ENCODE data around the gene FAM13C.

FAM13C gene

GRCh38 chr10:59319854-59320253 is 42.5 kb downstream of the FAM13C start:
- DNase-seq (ENCODE audit: low read depth in 4 of 4, low spot score in 1 of 4), result no peak

DNA sequence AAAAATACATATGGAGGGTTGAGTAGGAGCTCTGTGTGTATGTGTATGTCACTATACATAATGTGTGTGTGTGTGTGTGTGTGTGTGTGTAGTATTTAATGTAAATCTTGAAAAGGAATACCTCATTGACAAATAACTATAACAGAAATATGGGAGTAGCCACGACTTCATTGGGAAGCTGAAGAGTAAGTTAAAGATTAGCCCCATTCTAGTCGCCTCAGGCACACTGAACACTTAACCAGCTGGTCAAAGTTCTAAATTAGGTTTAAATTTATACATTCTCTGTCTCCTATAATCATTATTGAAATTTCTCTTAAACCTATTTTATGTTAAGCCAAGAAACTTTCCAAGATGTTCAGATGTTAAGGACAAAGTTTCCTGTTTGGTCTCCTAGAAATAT is 45.3 kb downstream of the FAM13C start:
- DNase-seq (ENCODE audit: low read depth in 4 of 4, low spot score in 1 of 4), result no peak

DNA sequence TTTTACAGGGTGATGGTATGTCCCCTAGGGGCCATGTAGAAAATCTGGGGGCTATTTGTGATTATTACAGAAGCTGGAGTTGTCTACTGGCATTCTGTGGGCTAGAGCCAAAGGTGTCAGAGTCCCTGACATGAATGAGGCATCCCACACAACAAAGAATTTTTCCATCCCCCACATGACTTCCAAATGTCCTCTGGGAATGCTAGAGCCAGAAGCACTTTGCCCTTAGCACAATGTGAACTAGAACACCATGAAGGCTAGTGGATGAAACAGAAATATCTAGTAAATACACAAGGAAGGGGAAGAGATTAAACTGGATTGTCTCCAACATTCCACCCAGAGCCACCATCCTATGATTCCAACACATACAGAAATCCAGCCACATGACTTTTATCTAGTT is 46.9 kb downstream of the FAM13C start:
- DNase-seq (ENCODE audit: low read depth in 4 of 4, low spot score in 1 of 4), result no peak

DNA sequence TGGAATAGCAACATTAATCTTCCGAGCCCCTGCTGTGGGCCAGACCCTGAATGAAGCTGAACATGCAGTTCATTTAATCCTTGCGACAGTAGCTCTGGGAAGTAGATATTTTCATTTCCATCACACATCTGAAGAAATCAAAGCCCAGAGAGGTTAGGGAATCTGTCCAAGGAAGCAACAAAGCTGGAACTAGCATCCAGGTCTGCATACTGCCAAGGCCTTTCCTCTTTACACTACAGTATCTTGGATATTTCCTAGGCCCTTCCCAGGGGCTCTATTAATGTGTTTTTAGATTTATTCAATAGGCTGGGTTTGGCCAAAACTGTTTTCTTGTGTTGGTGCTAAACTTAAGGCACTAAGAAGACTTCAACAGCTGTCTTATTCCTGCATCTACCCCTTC is 48.1 kb downstream of the FAM13C start:
- DNase-seq (ENCODE audit: low read depth in 4 of 4, low spot score in 1 of 4), result no peak

GRCh38 chr10:59312247-59312646 is 50.1 kb downstream of the FAM13C start:
- no peak for DNase-seq (ENCODE audit: low read depth in 4 of 4, low spot score in 1 of 4)

DNA sequence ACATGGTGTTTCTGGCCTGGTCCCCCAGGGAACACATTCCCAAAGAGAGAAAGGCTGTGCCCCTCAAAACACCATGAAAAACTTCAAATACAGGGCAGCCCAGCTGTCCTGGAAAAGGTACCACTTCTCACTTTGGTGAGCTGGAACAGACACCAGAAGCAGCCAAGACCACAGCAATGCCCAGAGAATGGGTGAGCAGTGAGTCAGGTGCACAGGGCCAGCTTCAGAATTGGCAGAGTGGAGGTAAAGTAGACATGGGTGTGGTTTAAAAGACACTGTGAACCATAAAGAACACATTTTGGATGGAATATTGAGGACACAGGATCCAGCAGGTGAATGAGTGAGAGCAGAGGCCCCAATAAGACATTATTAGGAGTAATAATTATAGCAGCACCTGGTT is 51.3 kb downstream of the FAM13C start:
- no peak for DNase-seq (ENCODE audit: low read depth in 4 of 4, low spot score in 1 of 4)

- DNase-seq (ENCODE audit: low read depth in 4 of 4, low spot score in 1 of 4), result no peak
Observed at GRCh38 chr10:59310324-59310914, 51.9 kb downstream of the FAM13C start.

DNA sequence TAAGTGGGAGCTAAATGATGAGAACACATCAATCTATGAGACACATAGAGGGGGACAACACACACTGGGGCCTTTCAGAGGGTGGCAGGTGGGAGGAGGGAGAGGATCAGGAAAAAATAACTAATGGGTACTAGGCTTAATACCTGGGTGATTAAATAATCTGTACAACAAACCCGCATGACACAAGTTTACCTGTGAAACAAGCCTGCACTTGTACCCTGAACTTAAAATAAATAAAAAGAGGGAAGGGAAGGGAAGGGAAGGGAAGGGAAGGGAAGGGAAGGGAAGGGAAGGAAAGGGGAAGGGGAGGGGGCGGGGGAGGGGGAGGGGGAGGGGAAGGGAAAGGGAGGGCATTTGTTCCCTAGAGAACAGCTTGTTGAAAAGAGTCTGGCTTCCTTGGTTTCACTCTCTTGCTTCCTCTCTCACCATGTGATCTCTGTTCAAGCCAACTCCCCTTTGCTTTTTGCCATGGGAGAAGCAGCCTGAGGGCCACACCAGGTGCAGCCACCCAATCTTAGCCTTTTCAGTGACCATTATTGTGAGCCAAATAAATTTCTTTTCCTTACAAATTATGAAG is 57.7 kb downstream of the FAM13C start:
- no peak for DNase-seq (ENCODE audit: low read depth in 4 of 4, low spot score in 1 of 4)

DNA sequence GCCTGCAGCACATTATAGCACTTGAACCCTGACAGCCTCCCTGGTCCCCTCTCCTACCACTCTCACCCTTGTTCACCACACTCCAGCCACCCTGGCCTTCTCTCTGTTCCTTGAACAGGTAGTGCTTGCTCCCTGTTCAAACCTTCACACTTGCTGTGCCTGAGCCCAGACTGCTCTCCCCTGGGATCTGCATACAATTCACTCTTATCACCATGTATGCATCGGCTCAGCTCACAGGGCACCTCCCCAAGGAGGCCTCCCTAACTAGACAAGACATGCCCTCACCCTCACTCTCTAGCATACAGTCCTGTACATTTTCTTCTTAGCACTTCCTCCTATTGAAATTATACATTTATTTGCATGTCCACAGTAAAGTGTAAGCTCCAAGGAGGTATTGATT is 59.3 kb downstream of the FAM13C start:
- DNase-seq (ENCODE audit: low read depth in 4 of 4, low spot score in 1 of 4), result no peak

GRCh38 chr10:59302381-59302780 is 60.0 kb downstream of the FAM13C start:
- no peak for DNase-seq (ENCODE audit: low read depth in 4 of 4, low spot score in 1 of 4)

GRCh38 chr10:59301067-59301754 is 61.1 kb downstream of the FAM13C start:
- DNase-seq (ENCODE audit: low read depth in 4 of 4, low spot score in 1 of 4), result no peak

DNA sequence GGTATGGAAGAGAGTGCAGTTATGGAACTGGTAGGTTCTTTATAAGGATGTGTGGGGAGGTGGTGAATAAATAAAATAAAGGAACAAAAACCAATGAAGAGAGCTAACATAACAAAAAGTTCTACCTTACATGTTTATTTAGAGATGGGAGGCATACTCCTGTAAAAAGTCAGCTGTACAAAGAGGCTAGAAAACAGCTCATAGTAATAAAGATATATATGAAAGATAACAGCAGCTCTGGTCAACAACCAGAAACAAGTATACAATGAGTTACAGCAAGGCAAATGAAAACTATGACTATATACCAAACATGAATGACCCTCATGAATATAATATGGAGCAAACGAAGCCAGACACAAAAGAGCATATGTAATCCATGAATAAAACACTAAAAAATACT is 62.0 kb downstream of the FAM13C start:
- no peak for DNase-seq (ENCODE audit: low read depth in 4 of 4, low spot score in 1 of 4)

- DNase-seq (ENCODE audit: low read depth in 4 of 4, low spot score in 1 of 4), result no peak
Observed at GRCh38 chr10:59299933-59300332, 62.4 kb downstream of the FAM13C start.

- DNase-seq (ENCODE audit: low read depth in 4 of 4, low spot score in 1 of 4), result no peak
Observed at GRCh38 chr10:59290448-59290847, 71.9 kb downstream of the FAM13C start.

- DNase-seq (ENCODE audit: low read depth in 4 of 4, low spot score in 1 of 4), result no peak
Observed at GRCh38 chr10:59289853-59290252, 72.5 kb downstream of the FAM13C start.

GRCh38 chr10:59287587-59288255 is 74.6 kb downstream of the FAM13C start:
- DNase-seq (ENCODE audit: low read depth in 4 of 4, low spot score in 1 of 4), result no peak

GRCh38 chr10:59285848-59286247 is 76.5 kb downstream of the FAM13C start:
- no peak for DNase-seq (ENCODE audit: low read depth in 4 of 4, low spot score in 1 of 4)

GRCh38 chr10:59285073-59285472 is 77.3 kb downstream of the FAM13C start:
- DNase-seq (ENCODE audit: low read depth in 4 of 4, low spot score in 1 of 4), result no peak

DNA sequence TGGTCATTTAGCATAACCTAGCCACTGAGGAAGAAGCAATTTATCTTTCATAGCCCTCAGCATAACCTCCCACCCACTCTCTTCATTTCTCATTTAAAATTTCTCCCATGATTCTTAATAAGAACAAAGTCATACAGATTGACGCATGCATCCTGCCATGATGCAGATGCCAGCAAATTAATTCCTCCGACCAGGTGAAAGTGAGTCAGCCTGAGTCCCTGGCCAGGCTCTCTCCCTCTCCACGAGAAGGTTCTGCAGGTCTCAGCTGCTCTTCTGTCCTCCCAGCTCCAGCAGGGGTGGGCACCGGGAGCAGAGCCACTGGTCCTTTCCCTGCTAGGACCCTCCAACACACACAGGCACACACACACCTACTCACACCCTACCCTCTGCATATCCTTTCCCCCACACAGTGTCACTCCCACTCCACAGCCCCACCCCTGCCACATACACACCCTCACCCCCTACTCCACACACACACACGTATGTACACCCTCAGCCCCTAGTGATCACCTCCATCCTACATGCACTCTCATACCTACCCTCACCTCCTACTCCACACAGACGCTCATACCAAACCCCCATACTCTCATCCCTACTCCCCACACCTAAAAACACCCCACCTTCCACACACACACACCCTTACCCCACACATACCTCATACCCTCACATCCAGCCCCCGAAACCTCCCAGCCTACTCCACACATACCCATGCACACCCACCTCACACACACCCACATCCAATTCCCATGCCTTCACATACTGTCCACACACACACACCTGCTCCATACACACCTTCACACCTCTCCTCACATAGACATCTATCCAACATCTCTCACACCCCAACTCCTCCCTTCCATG is 78.0 kb downstream of the FAM13C start:
- DNase-seq (ENCODE audit: low read depth in 4 of 4, low spot score in 1 of 4), result no peak

GRCh38 chr10:59283456-59284091 is 78.8 kb downstream of the FAM13C start:
- no peak for DNase-seq (ENCODE audit: low read depth in 4 of 4, low spot score in 1 of 4)

GRCh38 chr10:59281861-59282260 is 80.5 kb downstream of the FAM13C start:
- no peak for DNase-seq (ENCODE audit: low read depth in 4 of 4, low spot score in 1 of 4)
